Liver (tissue), 9 donors: ENCODE data around the gene ADAMTS1. TPM values are rescaled to one million over a fixed set of nuclear protein-coding genes. Genes with fewer than 3 reads are reported as not detected.

Experiments
- DNase-seq: peaks from one replicate; pipeline ENCODE4 v3.0.0-alpha.2; 2017; ENCODE audit warnings: low spot score
- H3K27ac ChIP-seq, 2 donors: one replicate each; pipeline ENCODE4 v1.7.0; 2013; ENCODE audit warnings: inconsistent platforms in 2 of 2, low read length in 2 of 2, control low read depth in 1 of 2, low read depth in 1 of 2, mild to moderate bottlenecking in 1 of 2
- H3K27me3 ChIP-seq, 4 donors: one replicate each; pipeline versions ENCODE4 v1.6.1 to v1.7.0; 2013; ENCODE audit warnings: low read length in 3 of 4, inconsistent platforms in 1 of 4, mild to moderate bottlenecking in 1 of 4, moderate library complexity in 1 of 4; ENCODE audit not compliant: control insufficient read depth in 4 of 4, insufficient read depth in 4 of 4
- H3K36me3 ChIP-seq, 4 donors: one replicate each; pipeline versions ENCODE4 v1.6.1 to v1.7.0; 2013; ENCODE audit warnings: low read length in 3 of 4, mild to moderate bottlenecking in 3 of 4, low read depth in 1 of 4, moderate library complexity in 1 of 4; ENCODE audit not compliant: control insufficient read depth in 4 of 4, insufficient read depth in 3 of 4
- H3K4me1 ChIP-seq, 4 donors: one replicate each; pipeline versions ENCODE4 v1.6.1 to v1.7.0; 2013; ENCODE audit warnings: low read length in 3 of 4, mild to moderate bottlenecking in 3 of 4, moderate library complexity in 1 of 4; ENCODE audit not compliant: control insufficient read depth in 4 of 4, insufficient read depth in 4 of 4
- H3K4me3 ChIP-seq, 3 donors: one replicate each; pipeline versions ENCODE4 v1.6.1 to v1.7.0; 2013; ENCODE audit warnings: low read length in 3 of 3, control low read depth in 1 of 3, low read depth in 1 of 3, mild to moderate bottlenecking in 1 of 3
- H3K9ac ChIP-seq, 2 donors: one replicate each; pipeline ENCODE4 v1.7.0; 2013; ENCODE audit warnings: low read length in 2 of 2, mild to moderate bottlenecking in 2 of 2, moderate library complexity in 2 of 2, control low read depth in 1 of 2, low read depth in 1 of 2
- H3K9me3 ChIP-seq, 4 donors: one replicate each; pipeline versions ENCODE4 v1.6.1 to v1.7.0; 2013; ENCODE audit warnings: low read length in 3 of 4; ENCODE audit not compliant: control insufficient read depth in 4 of 4
- EGR1 ChIP-seq, 2 donors: IDR thresholded peaks; 2 replicates each; pipeline ENCODE4 v1.6.1; 2016 to 2018; ENCODE audit warnings: antibody characterized with exemption in 2 of 2, low read depth in 2 of 2
- JUND ChIP-seq, 2 donors: IDR thresholded peaks; 2 replicates each; pipeline ENCODE4 v1.6.1; 2016; ENCODE audit warnings: antibody characterized with exemption in 2 of 2
- NR2F2 ChIP-seq: IDR thresholded peaks from 2 replicates; pipeline ENCODE4 v1.6.1; 2016; ENCODE audit warnings: antibody characterized with exemption
- RAD21 ChIP-seq, 2 donors: IDR thresholded peaks; 2 replicates each; pipeline ENCODE4 v1.6.1; 2016; ENCODE audit warnings: antibody characterized with exemption in 2 of 2, mild to moderate bottlenecking in 2 of 2
- RXRA ChIP-seq, 2 donors: IDR thresholded peaks; 2 replicates each; pipeline ENCODE4 v1.6.1; 2017 to 2018; ENCODE audit warnings: antibody characterized with exemption in 2 of 2, mild to moderate bottlenecking in 1 of 2
- SP1 ChIP-seq: IDR thresholded peaks from 2 replicates; pipeline ENCODE4 v1.6.1; 2018; ENCODE audit warnings: antibody characterized with exemption, mild to moderate bottlenecking
- TAF1 ChIP-seq: conservative IDR thresholded peaks from 2 replicates; pipeline ENCODE4 v1.6.1; 2016; ENCODE audit warnings: antibody characterized with exemption, mild to moderate bottlenecking
- YY1 ChIP-seq: IDR thresholded peaks from 2 replicates; pipeline ENCODE4 v1.6.1; 2016; ENCODE audit warnings: antibody characterized with exemption, mild to moderate bottlenecking
- WGBS: extraction: QIAGEN DNeasy Blood & Tissue Kit; methylation state at CpG from one replicate; pipeline ENCODE4 v1.1.7; 2013; 5-methylcytosine and 5-hydroxymethylcytosine counted together
- polyA plus RNA-seq, 2 donors: library from polyadenylated mRNA; stranded (reverse) in 1 of 2; unstranded in 1 of 2; fragments of 200-250 nt in 1 of 2; fragments of >200 nt in 1 of 2; fragmentation: Nextera tagmentation in 1 of 2; extraction: Ambion mirVana in 1 of 2; gene quantifications; one replicate each; pipeline versions ENCODE4 v1.2.1 to v1.2.3, GENCODE V29; 2013 to 2015
- total RNA-seq, 2 donors: library from RNA; depleted of rRNA; stranded (reverse); fragments of >200 nt; gene quantifications; one replicate each; pipeline ENCODE4 v1.2.3, GENCODE V29; 2014
- TF ChIP-seq, protein P1 (sequence below): IDR thresholded peaks from 2 replicates; pipeline ENCODE4 v1.6.1; 2016; ENCODE audit warnings: antibody characterized with exemption, mild to moderate bottlenecking
- TF ChIP-seq, protein P2 (sequence below): IDR thresholded peaks from 2 replicates; pipeline ENCODE4 v1.6.1; 2016; ENCODE audit warnings: antibody characterized with exemption
- TF ChIP-seq, protein P3 (sequence below): IDR thresholded peaks from 2 replicates; pipeline ENCODE4 v1.6.1; 2016; ENCODE audit warnings: antibody characterized with exemption
- donor health status: healthy.
- donor health status: healthy.
- donor health status: healthy.
- donor health status: healthy.
- donor health status: healthy.

ADAMTS1 gene
- total and polyA plus RNA-seq, 4 donors, result 3.3 to 23.1 (median 10.7) TPM

DNA sequence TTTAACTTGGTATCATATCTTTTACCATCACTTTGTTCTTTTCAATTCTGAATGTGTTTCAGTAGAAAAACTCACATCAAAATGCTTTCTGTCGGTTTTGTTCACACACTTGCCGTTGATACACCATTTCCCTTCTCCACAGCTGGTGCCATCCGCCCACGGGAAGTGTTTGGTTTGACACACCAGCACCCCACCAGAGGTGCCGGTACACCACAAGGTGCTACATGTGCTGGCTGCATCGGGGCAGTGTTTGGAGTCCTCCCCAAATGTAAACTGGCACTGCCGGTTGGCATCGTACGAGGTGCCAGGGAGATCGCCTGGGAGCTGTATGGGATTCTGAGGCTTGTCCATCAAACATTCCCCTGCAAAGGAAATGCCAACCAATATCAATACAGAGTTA, 5.0 kb downstream of the ADAMTS1 start (continued):
- TF ChIP-seq TAF1, result no peak
- TF ChIP-seq JUND (IDR thresholded peaks at IDR 0.05), result no peak
- no peak for TF ChIP-seq RXRA (IDR thresholded peaks at IDR 0.05)
- TF ChIP-seq, protein P1, sequence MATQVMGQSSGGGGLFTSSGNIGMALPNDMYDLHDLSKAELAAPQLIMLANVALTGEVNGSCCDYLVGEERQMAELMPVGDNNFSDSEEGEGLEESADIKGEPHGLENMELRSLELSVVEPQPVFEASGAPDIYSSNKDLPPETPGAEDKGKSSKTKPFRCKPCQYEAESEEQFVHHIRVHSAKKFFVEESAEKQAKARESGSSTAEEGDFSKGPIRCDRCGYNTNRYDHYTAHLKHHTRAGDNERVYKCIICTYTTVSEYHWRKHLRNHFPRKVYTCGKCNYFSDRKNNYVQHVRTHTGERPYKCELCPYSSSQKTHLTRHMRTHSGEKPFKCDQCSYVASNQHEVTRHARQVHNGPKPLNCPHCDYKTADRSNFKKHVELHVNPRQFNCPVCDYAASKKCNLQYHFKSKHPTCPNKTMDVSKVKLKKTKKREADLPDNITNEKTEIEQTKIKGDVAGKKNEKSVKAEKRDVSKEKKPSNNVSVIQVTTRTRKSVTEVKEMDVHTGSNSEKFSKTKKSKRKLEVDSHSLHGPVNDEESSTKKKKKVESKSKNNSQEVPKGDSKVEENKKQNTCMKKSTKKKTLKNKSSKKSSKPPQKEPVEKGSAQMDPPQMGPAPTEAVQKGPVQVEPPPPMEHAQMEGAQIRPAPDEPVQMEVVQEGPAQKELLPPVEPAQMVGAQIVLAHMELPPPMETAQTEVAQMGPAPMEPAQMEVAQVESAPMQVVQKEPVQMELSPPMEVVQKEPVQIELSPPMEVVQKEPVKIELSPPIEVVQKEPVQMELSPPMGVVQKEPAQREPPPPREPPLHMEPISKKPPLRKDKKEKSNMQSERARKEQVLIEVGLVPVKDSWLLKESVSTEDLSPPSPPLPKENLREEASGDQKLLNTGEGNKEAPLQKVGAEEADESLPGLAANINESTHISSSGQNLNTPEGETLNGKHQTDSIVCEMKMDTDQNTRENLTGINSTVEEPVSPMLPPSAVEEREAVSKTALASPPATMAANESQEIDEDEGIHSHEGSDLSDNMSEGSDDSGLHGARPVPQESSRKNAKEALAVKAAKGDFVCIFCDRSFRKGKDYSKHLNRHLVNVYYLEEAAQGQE, result no peak

DNA sequence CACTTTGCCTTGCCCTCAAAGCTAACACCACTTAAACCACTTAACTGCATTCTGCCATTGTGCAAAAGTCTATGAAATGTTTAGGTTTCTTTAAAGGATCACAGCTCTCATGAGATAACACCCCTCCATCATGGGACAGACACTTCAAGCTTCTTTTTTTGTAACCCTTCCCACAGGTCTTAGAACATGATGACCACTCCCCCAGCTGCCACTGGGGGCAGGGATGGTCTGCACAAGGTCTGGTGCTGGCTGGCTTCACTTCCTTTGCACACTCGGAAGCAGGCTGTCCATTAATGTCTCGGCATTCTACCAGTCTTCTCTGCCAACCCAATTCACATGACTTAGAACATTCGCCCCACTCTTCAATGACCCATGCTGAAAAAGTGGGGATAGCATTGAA, 7.7 kb downstream of the ADAMTS1 start:
- TF ChIP-seq, protein P2, sequence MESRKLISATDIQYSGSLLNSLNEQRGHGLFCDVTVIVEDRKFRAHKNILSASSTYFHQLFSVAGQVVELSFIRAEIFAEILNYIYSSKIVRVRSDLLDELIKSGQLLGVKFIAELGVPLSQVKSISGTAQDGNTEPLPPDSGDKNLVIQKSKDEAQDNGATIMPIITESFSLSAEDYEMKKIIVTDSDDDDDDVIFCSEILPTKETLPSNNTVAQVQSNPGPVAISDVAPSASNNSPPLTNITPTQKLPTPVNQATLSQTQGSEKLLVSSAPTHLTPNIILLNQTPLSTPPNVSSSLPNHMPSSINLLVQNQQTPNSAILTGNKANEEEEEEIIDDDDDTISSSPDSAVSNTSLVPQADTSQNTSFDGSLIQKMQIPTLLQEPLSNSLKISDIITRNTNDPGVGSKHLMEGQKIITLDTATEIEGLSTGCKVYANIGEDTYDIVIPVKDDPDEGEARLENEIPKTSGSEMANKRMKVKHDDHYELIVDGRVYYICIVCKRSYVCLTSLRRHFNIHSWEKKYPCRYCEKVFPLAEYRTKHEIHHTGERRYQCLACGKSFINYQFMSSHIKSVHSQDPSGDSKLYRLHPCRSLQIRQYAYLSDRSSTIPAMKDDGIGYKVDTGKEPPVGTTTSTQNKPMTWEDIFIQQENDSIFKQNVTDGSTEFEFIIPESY, result no peak
- TF ChIP-seq NR2F2, result no peak
- TF ChIP-seq, protein P3, sequence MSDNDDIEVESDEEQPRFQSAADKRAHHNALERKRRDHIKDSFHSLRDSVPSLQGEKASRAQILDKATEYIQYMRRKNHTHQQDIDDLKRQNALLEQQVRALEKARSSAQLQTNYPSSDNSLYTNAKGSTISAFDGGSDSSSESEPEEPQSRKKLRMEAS, result no peak
- TF ChIP-seq EGR1 (IDR thresholded peaks at IDR 0.05; ENCODE audit: low read depth in 2 of 2), result no peak
- Histone ChIP-seq H3K27ac (no peak overlapping the region), H3K4me1 (no peaks in the 10 kb centered on the region), H3K9me3 (no peaks in the 10 kb centered on the region), H3K36me3 (peaks cover 3 to 50% (median 23%) of the 10 kb centered on the region in 4 donors), H3K4me3 (no peak overlapping the region), H3K9ac (no peak overlapping the region), H3K27me3 (no peaks in the 10 kb centered on the region)
- no peak for DNase-seq
- 89% methylated on average over 3 of the region's 3 CpGs for WGBS

- Histone ChIP-seq H3K4me3 (no peak overlapping the region), H3K36me3 (peaks cover 3 to 43% (median 21%) of the 10 kb centered on the region in 4 donors), H3K9me3 (no peaks in the 10 kb centered on the region), H3K27ac (no peak overlapping the region), H3K27me3 (no peaks in the 10 kb centered on the region), H3K4me1 (no peaks in the 10 kb centered on the region), H3K9ac (no peak overlapping the region)
- TF ChIP-seq RAD21 (IDR thresholded peaks at IDR 0.05) (no peak), SP1 (no peak), TAF1 (no peak), JUND (IDR thresholded peaks at IDR 0.05) (no peak), YY1 (no peak)
- TF ChIP-seq, protein P3, result no peak
- TF ChIP-seq, protein P1, result no peak
- no peak for DNase-seq
- WGBS, result 97% methylated on average over 3 of the region's 3 CpGs
Observed at GRCh38 chr21:26836528-26836927, 8.7 kb downstream of the ADAMTS1 start.
